Hematopoietic multipotent progenitor cell treated with erythropoietin and hydrocortisone succinate and interleukin-3 and kit ligand, for 8 days (in vitro differentiated cells): ENCODE data around the gene TACC2.

Source experiments
- DNase-seq: peaks from one replicate; pipeline ENCODE4 v3.0.0-alpha.2; 2015

The TACC2 gene

GRCh38 chr10:122033224-122033926, 44.4 kb downstream of the TACC2 start:
- DNase-seq = no peak

- no peak for DNase-seq
Measured at GRCh38 chr10:122034149-122034756, 45.3 kb downstream of the TACC2 start.

- DNase-seq = no peak
Measured at GRCh38 chr10:122040786-122041185, 51.8 kb downstream of the TACC2 start.

GRCh38 chr10:122042836-122043235, 53.9 kb downstream of the TACC2 start:
- DNase-seq = no peak

- no peak for DNase-seq
Measured at GRCh38 chr10:122044045-122044661, 55.2 kb downstream of the TACC2 start.

GRCh38 chr10:122044713-122045112, 55.8 kb downstream of the TACC2 start:
- no peak for DNase-seq

- DNase-seq = no peak
Measured at GRCh38 chr10:122045212-122045611, 56.2 kb downstream of the TACC2 start.

- no peak for DNase-seq
Measured at GRCh38 chr10:122047560-122047959, 58.6 kb downstream of the TACC2 start.

- no peak for DNase-seq
Measured at GRCh38 chr10:122049076-122049475, 60.1 kb downstream of the TACC2 start.

- no peak for DNase-seq
Measured at GRCh38 chr10:122050311-122050710, 61.3 kb downstream of the TACC2 start.

GRCh38 chr10:122050811-122051210, 61.8 kb downstream of the TACC2 start:
- DNase-seq = no peak

GRCh38 chr10:122051609-122052385, 62.8 kb downstream of the TACC2 start:
- no peak for DNase-seq

- no peak for DNase-seq
Measured at GRCh38 chr10:122052701-122053100, 63.7 kb downstream of the TACC2 start.

GRCh38 chr10:122053314-122053713, 64.4 kb downstream of the TACC2 start:
- DNase-seq = no peak

GRCh38 chr10:122054048-122055025, 65.4 kb downstream of the TACC2 start:
- DNase-seq = peak; percentile 49

GRCh38 chr10:122055252-122055651, 66.3 kb downstream of the TACC2 start:
- DNase-seq = no peak

- no peak for DNase-seq
Measured at GRCh38 chr10:122056431-122057094, 67.6 kb downstream of the TACC2 start.

- no peak for DNase-seq
Measured at GRCh38 chr10:122057841-122058413, 69.0 kb downstream of the TACC2 start.

- DNase-seq = no peak
Measured at GRCh38 chr10:122060250-122060649, 71.3 kb downstream of the TACC2 start.

- DNase-seq = peak; percentile 75
Measured at GRCh38 chr10:122062831-122063674, 74.1 kb downstream of the TACC2 start.
